HEK293 (cell line): Measurements from ENCODE around the gene CMKLR1.

Experiments used
- CTCF ChIA-PET: fragments of 350-600 bp; formaldehyde crosslinking; extraction: SDS; loops from one replicate; lab custom pipeline; 2021; ENCODE audit warnings: antibody characterized with exemption; lab: Yijun Ruan, JAX
- POLR2A ChIA-PET: fragments of 300-600 bp; formaldehyde crosslinking; extraction: SDS; loops from one replicate; lab custom pipeline; 2020; ENCODE audit warnings: antibody characterized with exemption, inconsistent platforms; lab: Yijun Ruan, JAX
- H3K27ac ChIP-seq: fragments of 200-500 bp; sonication (Bioruptor generic); 2 replicates; pipeline ENCODE4 v1.5.1; 2014; ENCODE audit warnings: low read depth, low read length, control low read depth, inconsistent platforms; ENCODE audit errors: extremely low read depth
- H3K36me3 ChIP-seq, 2 experiments: fragments of 200-500 bp in 1 of 2; sonication (Bioruptor generic) in 1 of 2; 1 replicate in 1 of 2; 2 replicates in 1 of 2; pipeline ENCODE4 v1.5.1; 2014 to 2017; ENCODE audit warnings: inconsistent platforms in 2 of 2, low read length in 2 of 2; ENCODE audit not compliant: control insufficient read depth in 2 of 2, insufficient read depth in 1 of 2
- H3K4me1 ChIP-seq: fragments of 200-500 bp; sonication (Bioruptor generic); 2 replicates; pipeline ENCODE4 v1.5.1; 2014; ENCODE audit warnings: mild to moderate bottlenecking, low read length, inconsistent platforms; ENCODE audit not compliant: control insufficient read depth, insufficient read depth
- H3K4me3 ChIP-seq: 2 replicates; pipeline ENCODE4 v1.5.1; 2011; ENCODE audit warnings: low read depth, mild to moderate bottlenecking, control low read depth, low read length, moderate library complexity
- H3K9me3 ChIP-seq: fragments of 200-500 bp; sonication (Bioruptor generic); 2 replicates; pipeline ENCODE4 v1.5.1; 2014; ENCODE audit warnings: low read depth, low read length, inconsistent platforms; ENCODE audit not compliant: control insufficient read depth, insufficient read depth
- BCL6B ChIP-seq: fragments of 450-650 bp; formaldehyde crosslinking; IDR thresholded peaks from 2 replicates; pipeline ENCODE4 v1.5.1; 2017; ENCODE audit warnings: missing biosample characterization, missing genetic modification characterization
- HOXD13 ChIP-seq: sonication (generic); formaldehyde crosslinking; IDR thresholded peaks from 2 replicates; pipeline ENCODE4 v1.8.0; 2022; ENCODE audit warnings: missing genetic modification reagents, borderline replicate concordance
- MEIS1 ChIP-seq: sonication (generic); formaldehyde crosslinking; IDR thresholded peaks from 2 replicates; pipeline ENCODE4 v1.8.1; 2022; ENCODE audit warnings: missing genetic modification reagents, mild to moderate bottlenecking, borderline replicate concordance
- MYNN ChIP-seq: fragments of 450-650 bp; formaldehyde crosslinking; IDR thresholded peaks from 2 replicates; pipeline ENCODE4 v1.5.1; 2016; ENCODE audit warnings: missing biosample characterization, missing genetic modification characterization, borderline replicate concordance
- PBX3 ChIP-seq: sonication (generic); formaldehyde crosslinking; IDR thresholded peaks from 2 replicates; pipeline ENCODE4 v1.8.1; 2022; ENCODE audit warnings: mild to moderate bottlenecking, moderate library complexity, missing genetic modification reagents
- SALL2 ChIP-seq: fragments of 450-650 bp; formaldehyde crosslinking; IDR thresholded peaks from 2 replicates; pipeline ENCODE4 v1.5.0; 2017; ENCODE audit warnings: missing biosample characterization, mild to moderate bottlenecking, missing genetic modification characterization, borderline replicate concordance
- SCRT1 ChIP-seq: fragments of 450-650 bp; formaldehyde crosslinking; IDR thresholded peaks from 2 replicates; pipeline ENCODE4 v1.5.1; 2016; ENCODE audit warnings: missing biosample characterization, missing genetic modification characterization, borderline replicate concordance
- ZBTB8A ChIP-seq: fragments of 450-650 bp; formaldehyde crosslinking; IDR thresholded peaks from 2 replicates; pipeline ENCODE4 v1.5.1; 2016; ENCODE audit warnings: missing biosample characterization, missing genetic modification characterization
- ZFP37 ChIP-seq: fragments of 450-650 bp; formaldehyde crosslinking; IDR thresholded peaks from 2 replicates; pipeline ENCODE4 v1.5.1; 2016; ENCODE audit warnings: missing biosample characterization, missing genetic modification characterization
- ZIC2 ChIP-seq: fragments of 450-650 bp; formaldehyde crosslinking; IDR thresholded peaks from 2 replicates; pipeline ENCODE4 v1.5.1; 2016; ENCODE audit warnings: missing biosample characterization, missing genetic modification characterization
- ZNF10 ChIP-seq: fragments of 450-650 bp; formaldehyde crosslinking; IDR thresholded peaks from 2 replicates; pipeline ENCODE4 v1.5.1; 2017; ENCODE audit warnings: missing biosample characterization, missing genetic modification characterization
- ZNF157 ChIP-seq: fragments of 450-650 bp; formaldehyde crosslinking; IDR thresholded peaks from 2 replicates; pipeline ENCODE4 v1.5.1; 2016; ENCODE audit warnings: missing biosample characterization, missing genetic modification characterization
- ZNF184 ChIP-seq: fragments of 450-650 bp; IDR thresholded peaks from 2 replicates; pipeline ENCODE4 v1.5.1; 2018; ENCODE audit warnings: missing biosample characterization, mild to moderate bottlenecking, missing genetic modification characterization
- ZNF202 ChIP-seq: fragments of 450-650 bp; formaldehyde crosslinking; IDR thresholded peaks from 2 replicates; pipeline ENCODE4 v1.5.1; 2016; ENCODE audit warnings: missing biosample characterization, missing genetic modification characterization, borderline replicate concordance
- ZNF292 ChIP-seq: fragments of 450-650 bp; formaldehyde crosslinking; IDR thresholded peaks from 2 replicates; pipeline ENCODE4 v1.5.1; 2016; ENCODE audit warnings: low read depth, missing biosample characterization, missing genetic modification characterization, borderline replicate concordance
- ZNF302 ChIP-seq: fragments of 450-650 bp; formaldehyde crosslinking; IDR thresholded peaks from 2 replicates; pipeline ENCODE4 v1.5.1; 2016; ENCODE audit warnings: missing biosample characterization, missing genetic modification characterization, low read depth
- ZNF341 ChIP-seq: fragments of 450-650 bp; formaldehyde crosslinking; IDR thresholded peaks from 2 replicates; pipeline ENCODE4; 2016; ENCODE audit warnings: low read depth, missing biosample characterization, missing genetic modification characterization
- ZNF394 ChIP-seq: fragments of 450-650 bp; formaldehyde crosslinking; IDR thresholded peaks from 2 replicates; pipeline ENCODE4 v1.5.1; 2016; ENCODE audit warnings: missing biosample characterization, missing genetic modification characterization, mild to moderate bottlenecking, moderate library complexity, borderline replicate concordance
- ZNF398 ChIP-seq: fragments of 450-650 bp; formaldehyde crosslinking; IDR thresholded peaks from 2 replicates; pipeline ENCODE4 v1.5.1; 2017; ENCODE audit warnings: missing biosample characterization, missing genetic modification characterization
- ZNF488 ChIP-seq: fragments of 450-650 bp; formaldehyde crosslinking; IDR thresholded peaks from 2 replicates; pipeline ENCODE4 v1.5.1; 2016; ENCODE audit warnings: missing biosample characterization, missing genetic modification characterization
- ZNF514 ChIP-seq: fragments of 450-650 bp; formaldehyde crosslinking; IDR thresholded peaks from 2 replicates; pipeline ENCODE4 v1.5.1; 2016; ENCODE audit warnings: missing biosample characterization, missing genetic modification characterization
- ZNF580 ChIP-seq: fragments of 450-650 bp; formaldehyde crosslinking; IDR thresholded peaks from 2 replicates; pipeline ENCODE4 v1.5.1; 2016; ENCODE audit warnings: missing biosample characterization, missing genetic modification characterization
- ZNF600 ChIP-seq: fragments of 450-650 bp; formaldehyde crosslinking; IDR thresholded peaks from 2 replicates; pipeline ENCODE4 v1.5.1; 2016; ENCODE audit warnings: missing biosample characterization, missing genetic modification characterization
- ZNF629 ChIP-seq: fragments of 450-650 bp; formaldehyde crosslinking; IDR thresholded peaks from 2 replicates; pipeline ENCODE4 v1.5.1; 2017; ENCODE audit warnings: missing biosample characterization, missing genetic modification characterization
- ZNF639 ChIP-seq: fragments of 450-650 bp; formaldehyde crosslinking; IDR thresholded peaks from 2 replicates; pipeline ENCODE4 v1.5.1; 2016; ENCODE audit warnings: missing biosample characterization, missing genetic modification characterization
- ZNF677 ChIP-seq: fragments of 450-650 bp; IDR thresholded peaks from 2 replicates; pipeline ENCODE4 v1.5.0; 2018; ENCODE audit warnings: missing biosample characterization, mild to moderate bottlenecking, missing genetic modification characterization, moderate library complexity
- ZNF692 ChIP-seq: fragments of 450-650 bp; formaldehyde crosslinking; IDR thresholded peaks from 2 replicates; pipeline ENCODE4 v1.5.1; 2016; ENCODE audit warnings: missing biosample characterization, missing genetic modification characterization
- ZNF707 ChIP-seq: fragments of 450-650 bp; formaldehyde crosslinking; IDR thresholded peaks from 2 replicates; pipeline ENCODE4 v1.5.1; 2016; ENCODE audit warnings: missing biosample characterization, missing genetic modification characterization
- ZNF830 ChIP-seq: fragments of 450-650 bp; IDR thresholded peaks from 2 replicates; pipeline ENCODE4 v1.5.0; 2018; ENCODE audit warnings: missing biosample characterization, missing genetic modification characterization, low read depth, mild to moderate bottlenecking, moderate library complexity
- ZNF837 ChIP-seq: fragments of 450-650 bp; formaldehyde crosslinking; IDR thresholded peaks from 2 replicates; pipeline ENCODE4 v1.5.1; 2016; ENCODE audit warnings: missing biosample characterization, missing genetic modification characterization

Gene CMKLR1

GRCh38 chr12:108241986-108242703, 97.0 kb downstream of the CMKLR1 start:
- Histone ChIP-seq H3K9me3 (no peaks in the 10 kb centered on the region; the same call in 1 of the 2 replicates), H3K36me3 (no peaks in the 10 kb centered on the region), H3K4me1 (no peaks in the 10 kb centered on the region), H3K4me3 (no peak overlapping the region), H3K27ac (no peak overlapping the region)
- ChIA-PET POLR2A (no interaction called here), CTCF (no interaction called here)
- TF ChIP-seq ZNF341 (tag by site-specific recombination) (peak; percentile 60), ZNF580 (no peak), ZNF837 (no peak), ZNF600 (tag by site-specific recombination) (peak; percentile 62; the same call in 1 of the 2 replicates), ZNF398 (tag by site-specific recombination) (0 out of 2 replicates have a peak, but pooled peaks have one; percentile 9), HOXD13 (CRISPR knock-in tag) (no peak), ZFP37 (tag by site-specific recombination) (no peak), BCL6B (no peak), ZIC2 (tag by site-specific recombination) (no peak), ZNF692 (tag by site-specific recombination) (no peak), ZNF302 (tag by site-specific recombination) (no peak), MYNN (no peak), ZNF202 (no peak), SALL2 (tag by site-specific recombination) (no peak), ZNF10 (no peak), ZBTB8A (tag by site-specific recombination) (no peak), ZNF514 (tag by site-specific recombination) (no peak), ZNF292 (no peak), ZNF157 (no peak), SCRT1 (tag by site-specific recombination) (no peak), ZNF184 (tag by site-specific recombination) (no peak), ZNF488 (tag by site-specific recombination) (no peak), ZNF629 (tag by site-specific recombination) (peak; percentile 60), PBX3 (CRISPR knock-in tag) (no peak), ZNF830 (tag by site-specific recombination) (no peak), ZNF639 (no peak), ZNF394 (tag by site-specific recombination) (peak; percentile 45; the same call in 1 of the 2 replicates), MEIS1 (CRISPR knock-in tag) (no peak), ZNF707 (no peak), ZNF677 (no peak)
